ENCODE results near the gene MSH2.

The MSH2 gene

DNA sequence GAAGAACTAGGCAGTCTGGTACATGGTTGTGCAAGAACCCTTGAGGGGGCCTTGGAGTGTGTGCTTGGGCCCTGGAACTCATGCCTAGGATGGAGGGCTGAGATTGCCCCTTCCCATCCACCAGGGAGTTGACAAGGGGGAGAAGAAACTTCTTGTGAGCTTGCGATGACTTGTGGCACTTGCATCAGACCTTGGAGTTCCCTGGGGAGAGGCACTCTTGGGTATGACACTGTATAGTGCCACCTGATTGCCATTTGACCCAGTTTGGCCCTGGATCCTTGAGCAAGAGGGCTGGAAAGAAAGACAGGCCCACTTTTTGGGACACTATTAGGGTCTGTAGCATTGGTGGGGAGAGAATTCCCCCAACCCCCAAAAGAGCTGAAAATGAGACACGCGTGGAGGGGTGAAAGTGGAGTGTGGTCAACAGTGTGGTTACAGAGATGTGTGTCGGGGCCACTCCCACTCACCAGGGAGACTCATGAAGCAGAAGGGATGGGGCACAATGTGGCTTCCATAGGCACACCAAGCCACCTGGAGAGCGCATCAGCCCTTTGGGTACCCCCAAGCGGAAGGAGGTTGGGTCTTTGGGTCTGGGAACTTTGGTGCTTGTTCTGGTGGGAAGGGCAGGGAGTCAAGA is 101.3 kb downstream of the MSH2 start:
- H3K27ac ChIP-seq = no peak overlapping the region
- TF ChIP-seq, protein P1, sequence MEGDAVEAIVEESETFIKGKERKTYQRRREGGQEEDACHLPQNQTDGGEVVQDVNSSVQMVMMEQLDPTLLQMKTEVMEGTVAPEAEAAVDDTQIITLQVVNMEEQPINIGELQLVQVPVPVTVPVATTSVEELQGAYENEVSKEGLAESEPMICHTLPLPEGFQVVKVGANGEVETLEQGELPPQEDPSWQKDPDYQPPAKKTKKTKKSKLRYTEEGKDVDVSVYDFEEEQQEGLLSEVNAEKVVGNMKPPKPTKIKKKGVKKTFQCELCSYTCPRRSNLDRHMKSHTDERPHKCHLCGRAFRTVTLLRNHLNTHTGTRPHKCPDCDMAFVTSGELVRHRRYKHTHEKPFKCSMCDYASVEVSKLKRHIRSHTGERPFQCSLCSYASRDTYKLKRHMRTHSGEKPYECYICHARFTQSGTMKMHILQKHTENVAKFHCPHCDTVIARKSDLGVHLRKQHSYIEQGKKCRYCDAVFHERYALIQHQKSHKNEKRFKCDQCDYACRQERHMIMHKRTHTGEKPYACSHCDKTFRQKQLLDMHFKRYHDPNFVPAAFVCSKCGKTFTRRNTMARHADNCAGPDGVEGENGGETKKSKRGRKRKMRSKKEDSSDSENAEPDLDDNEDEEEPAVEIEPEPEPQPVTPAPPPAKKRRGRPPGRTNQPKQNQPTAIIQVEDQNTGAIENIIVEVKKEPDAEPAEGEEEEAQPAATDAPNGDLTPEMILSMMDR (conservative IDR thresholded peaks at IDR 0.05) = no peak

DNA sequence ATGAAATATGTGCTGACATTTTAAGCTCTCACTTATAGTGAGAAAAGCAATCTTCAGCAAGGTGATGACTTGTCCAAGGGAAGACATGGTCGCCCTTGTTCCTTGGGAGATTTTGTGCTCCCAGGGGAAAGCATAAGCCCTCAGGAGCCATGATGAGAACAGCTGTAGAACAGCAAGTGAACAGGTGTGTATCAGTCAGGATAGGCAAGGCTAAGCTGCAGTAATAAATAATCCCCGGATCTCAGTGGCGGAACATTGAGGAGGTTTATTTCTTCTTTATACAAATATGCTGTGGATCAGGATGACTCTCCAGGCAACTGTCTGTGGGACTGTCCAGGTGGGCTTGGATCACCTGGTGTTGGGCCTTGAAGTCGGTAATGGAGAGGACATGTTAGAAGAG is 103.1 kb downstream of the MSH2 start:
- H3K27ac ChIP-seq = no peak overlapping the region
- TF ChIP-seq, protein P1 (conservative IDR thresholded peaks at IDR 0.05) = no peak

DNA sequence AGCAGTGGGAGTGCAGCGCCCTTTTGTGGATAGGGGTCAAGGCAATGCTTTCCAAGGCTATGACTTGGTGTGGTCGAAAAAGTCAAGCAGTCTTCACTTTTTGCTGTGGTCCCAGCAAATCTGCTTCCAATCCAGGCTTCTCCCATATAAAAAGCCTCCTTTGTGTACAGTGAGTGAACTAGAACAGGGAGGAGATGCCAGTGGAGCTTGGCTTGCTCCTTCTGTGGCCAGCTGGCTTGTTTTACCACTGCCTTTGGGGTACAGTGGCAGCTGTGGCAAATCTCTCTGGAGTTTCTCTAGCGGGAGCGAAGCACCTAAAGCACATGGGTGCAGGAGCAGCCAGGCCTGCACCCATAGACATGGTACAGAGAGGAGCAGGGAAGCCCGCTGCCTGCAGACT is 103.5 kb downstream of the MSH2 start:
- no peak overlapping the region for H3K27ac ChIP-seq
- TF ChIP-seq, protein P1 (conservative IDR thresholded peaks at IDR 0.05) = no peak

DNA sequence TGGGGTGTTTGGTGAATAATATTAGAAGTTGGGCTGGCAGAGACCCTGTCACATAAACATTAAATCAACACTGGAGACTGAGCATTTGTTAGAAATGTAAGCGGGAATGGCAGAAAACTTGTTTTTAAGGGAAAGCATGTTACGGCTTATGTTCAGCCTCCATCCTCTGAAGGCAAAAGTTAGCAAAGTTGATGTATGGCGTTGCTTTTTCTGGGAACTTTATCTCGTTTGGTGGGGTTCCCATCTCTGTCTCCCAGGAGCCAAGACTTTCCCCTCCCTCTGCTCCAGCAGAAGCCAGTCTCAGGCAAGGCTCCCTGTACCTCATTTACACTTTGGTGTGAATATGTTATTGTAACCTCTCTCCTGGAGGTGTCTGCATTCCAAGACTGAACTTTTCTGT is 105.1 kb downstream of the MSH2 start:
- H3K27ac ChIP-seq = no peak overlapping the region
- TF ChIP-seq, protein P1 (conservative IDR thresholded peaks at IDR 0.05) = no peak

DNA sequence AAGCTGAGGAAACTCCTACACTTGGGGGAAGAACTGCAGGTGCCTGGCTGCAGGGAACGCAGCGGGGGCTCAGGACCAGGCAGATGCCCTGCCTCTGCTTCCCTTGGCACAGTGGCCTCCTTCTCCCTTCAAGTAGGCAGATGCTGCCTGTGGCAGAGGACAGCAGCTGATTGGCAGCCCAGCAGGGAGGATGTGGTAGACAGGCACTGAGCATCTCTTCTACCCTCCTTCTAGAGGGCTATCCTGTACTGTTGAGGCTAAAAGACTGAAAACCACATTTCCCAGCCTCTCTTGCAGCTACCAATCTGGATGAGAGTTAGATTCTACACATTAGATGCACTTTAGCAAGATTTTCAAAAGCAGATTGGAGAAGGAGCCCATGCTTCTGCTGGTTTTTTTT is 105.7 kb downstream of the MSH2 start:
- TF ChIP-seq, protein P1 (conservative IDR thresholded peaks at IDR 0.05) = no peak
- H3K27ac ChIP-seq = no peak overlapping the region

DNA sequence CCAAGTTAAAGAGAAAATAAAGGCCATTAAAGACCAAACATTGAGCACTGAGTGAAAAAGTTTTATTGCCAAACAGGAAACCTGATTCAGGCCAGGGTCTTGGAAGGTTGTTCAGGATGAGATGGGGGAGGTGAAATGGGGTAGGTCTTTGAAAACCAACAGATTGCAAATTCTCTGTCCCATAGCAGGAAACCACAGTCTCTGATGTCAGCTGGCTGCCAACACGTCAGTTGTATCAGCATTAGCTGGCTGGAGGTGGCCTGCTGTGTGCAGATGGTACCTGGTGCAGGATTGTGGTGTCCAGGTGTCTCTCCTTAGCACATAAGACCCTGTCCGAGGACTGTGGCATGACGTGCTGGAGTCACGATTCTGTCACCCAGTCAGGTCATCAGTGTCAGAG is 106.3 kb downstream of the MSH2 start:
- TF ChIP-seq, protein P1 (conservative IDR thresholded peaks at IDR 0.05) = no peak
- H3K27ac ChIP-seq = no peak overlapping the region

DNA sequence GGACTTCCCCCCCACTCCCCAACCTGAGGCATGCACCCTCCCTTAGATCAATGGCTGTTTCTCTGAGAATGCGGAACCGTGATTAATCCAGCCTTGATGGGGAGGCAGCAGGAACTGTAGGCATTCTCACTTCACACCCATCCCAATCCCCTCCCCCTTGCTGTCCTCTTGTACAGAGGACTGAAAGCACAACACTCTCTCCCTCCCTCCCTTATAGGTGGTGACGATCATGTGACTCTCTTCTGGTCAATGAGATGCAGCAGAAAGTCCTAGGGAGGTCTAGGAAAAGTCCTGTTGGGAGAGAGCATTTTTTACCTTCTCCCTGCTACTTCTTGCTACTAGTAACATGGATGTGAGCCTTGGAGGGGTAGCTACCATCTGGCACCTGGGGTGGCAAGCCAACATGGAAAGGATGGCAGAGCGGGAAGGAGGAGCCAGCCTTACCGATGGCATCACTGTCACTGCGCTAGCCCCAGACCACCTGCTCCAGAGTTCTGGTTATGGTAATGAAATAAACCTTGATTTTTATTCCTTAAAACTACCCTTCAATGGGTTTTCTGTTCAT is 106.9 kb downstream of the MSH2 start:
- TF ChIP-seq, protein P1 (conservative IDR thresholded peaks at IDR 0.05) = no peak
- H3K27ac ChIP-seq = no peak overlapping the region

All from VCaP (cell line).